Hepatic stellate cell (primary cell): Measurements from ENCODE around the gene TPP1.

Experiments used
- DNase-seq: peaks from one replicate; pipeline ENCODE4 v3.0.0; 2011; ENCODE audit warnings: low spot score

TPP1 gene

DNA sequence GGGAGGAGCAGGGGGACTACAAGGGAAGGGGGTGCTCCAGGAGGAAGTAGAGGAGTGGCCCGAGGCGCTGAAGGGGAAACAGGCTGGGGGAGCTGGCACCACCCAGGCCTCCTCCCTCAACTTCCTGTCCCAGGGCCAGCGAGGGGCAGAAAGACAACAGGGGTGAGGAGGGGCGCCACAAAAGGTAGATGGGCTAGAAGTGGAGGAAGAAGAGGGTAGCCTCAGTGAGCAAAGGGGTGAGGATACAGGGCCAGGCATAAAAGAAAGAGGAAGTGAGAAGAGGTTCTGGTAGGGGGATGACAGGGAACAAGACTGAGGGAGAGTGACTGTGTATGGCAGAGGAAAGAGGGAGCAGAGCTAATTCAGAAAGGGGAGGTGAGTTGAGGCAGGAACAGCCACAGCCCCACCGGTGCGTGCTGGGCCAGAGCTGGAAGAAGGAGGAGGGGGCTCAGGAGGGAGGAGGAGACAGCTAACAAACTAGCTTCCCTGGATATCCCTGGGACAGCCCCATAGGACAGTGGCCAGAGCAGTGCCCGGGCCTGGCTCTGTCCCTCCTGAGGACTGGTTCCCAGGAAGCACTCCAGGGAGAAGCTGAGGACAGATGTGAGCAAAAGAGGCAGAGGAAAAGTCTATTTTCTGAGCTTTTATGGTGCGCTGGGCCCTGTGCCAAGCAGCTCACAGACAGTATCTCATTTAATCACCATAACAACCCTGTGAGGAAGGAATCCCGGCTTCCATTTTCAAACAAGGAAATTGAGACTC, 27.9 kb upstream of the TPP1 start:
- DNase-seq = no peak

DNA sequence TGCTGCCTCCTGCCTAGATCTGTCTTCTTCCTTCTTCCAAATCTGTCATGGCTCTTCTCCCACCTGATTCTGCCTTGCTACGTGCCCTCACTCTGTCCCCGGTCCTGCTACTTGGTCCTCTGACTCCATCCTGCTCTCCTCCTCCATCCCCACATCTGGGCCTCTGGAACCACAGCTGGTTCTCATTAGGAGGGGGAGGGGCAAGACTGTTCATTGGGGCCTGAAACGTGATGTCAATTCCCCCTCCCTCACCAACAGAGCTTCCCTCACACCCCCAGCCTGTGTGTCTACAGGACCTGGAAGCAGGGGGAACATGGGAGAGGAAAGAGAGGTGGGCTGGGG, 27.3 kb upstream of the TPP1 start:
- no peak for DNase-seq

DNA sequence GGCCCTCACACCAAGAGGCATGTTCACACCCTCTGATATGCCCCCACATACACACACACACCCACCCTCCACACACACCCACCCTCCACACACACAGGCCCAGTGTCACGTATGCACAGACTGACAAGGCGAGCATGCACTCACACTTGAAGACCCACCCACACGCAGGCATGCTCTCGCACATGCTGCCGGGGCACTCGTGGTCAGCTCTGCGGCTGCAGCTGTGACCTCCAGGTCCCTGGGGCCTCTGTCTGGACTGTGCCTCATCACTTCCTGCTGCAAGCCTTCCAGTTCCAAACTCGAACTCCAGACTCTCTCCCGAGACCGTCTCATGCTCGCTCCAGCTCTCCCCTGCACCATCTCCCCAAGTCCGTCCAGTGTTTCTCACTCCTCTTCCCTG, 26.8 kb upstream of the TPP1 start:
- peak; percentile 87 for DNase-seq

DNA sequence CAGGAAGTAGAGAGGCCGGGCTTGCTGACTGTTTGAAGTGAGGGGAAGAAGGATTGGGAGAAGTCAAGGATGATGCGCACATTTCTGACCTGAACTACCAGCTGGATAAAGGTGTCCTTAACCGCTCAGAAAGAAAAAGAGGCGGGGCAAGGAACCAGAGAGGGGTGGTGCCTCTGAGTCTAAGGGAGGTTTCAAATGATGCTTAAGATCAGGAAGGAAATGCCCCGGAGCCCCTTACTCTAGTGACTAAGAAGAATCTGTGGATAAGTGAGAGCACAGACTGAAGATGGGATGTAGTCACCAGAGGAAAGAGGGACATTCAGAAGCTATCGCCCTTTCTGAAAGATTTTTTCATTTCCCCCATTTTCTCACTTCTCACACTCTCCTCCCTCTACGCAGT, 23.7 kb upstream of the TPP1 start:
- no peak for DNase-seq

DNA sequence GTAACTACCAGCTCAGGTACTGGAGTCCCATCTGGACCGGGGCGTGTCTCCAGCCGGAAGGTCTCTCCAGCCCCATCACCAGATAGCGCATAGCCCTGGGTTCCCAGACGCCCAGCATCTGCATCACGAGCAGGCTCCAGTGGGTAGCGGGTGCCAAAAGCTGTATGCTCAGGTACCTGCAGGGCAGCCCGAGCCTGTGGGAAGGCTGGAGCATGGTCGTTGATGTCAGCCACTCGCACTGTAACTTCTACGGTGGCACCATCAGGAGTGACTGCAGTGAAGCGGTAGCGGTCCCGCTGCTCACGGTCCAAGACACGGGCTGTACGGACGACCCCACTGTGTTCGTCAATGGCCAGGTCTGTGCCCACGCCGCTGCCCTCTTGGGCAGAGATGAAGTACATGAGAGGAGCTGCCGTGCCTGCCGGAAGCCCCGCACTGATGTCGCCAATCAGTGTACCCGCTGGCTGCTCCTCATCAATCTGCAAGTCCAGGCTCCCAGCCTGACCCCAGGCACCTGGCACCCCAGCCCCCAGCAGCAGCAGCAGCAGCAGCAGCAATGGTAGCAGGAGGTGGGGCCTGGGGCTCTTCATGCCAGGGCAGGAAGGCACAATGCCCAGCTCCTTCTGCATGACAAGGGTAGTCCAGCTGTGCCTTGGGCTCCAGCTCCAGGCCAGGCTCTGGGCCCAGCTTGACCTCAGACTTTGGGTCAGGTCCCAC, 21.9 kb upstream of the TPP1 start:
- DNase-seq = no peak

DNA sequence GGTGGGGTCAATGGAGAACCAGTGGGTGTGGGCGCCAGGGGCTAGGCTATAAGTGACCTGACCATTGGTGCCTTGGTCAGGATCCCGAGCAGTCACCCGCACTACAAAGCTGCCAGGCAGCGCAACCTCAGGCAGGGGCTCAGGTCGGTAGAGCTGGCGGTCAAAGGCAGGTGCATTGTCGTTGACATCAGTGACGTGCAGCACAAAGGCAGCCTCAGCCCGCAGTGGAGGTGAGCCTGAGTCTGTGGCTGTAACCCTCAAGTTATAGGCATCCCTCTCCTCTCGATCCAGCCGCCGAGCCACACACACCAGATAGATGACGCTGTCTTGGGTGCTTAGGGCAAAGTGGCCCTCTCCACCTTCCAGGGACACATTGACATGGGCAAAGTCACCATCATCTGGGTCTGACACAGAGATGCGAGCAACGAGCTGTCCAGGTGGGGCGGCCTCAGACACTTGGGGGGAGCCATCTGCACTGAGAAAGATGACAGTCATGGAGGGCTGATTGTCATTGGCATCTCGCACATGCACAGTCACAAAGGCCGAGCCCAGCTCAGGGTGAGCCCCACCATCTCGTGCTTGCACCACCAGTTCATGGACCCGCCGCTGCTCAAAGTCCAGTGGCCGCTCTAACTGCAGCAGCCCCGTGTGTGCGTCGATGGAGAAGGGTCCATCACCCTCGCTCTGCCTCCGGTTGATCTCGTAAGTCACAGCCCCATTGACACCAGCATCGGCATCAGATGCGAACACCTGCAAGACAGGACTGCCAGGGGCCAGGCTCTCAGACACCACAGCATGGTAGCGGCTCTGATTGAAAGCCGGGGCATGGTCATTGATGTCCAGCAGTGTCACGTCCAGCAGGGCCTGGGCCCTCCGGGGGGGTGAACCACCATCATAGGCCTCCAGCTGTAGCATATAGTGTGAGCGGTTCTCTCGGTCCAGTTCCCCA, 21.1 kb upstream of the TPP1 start:
- DNase-seq = no peak

DNA sequence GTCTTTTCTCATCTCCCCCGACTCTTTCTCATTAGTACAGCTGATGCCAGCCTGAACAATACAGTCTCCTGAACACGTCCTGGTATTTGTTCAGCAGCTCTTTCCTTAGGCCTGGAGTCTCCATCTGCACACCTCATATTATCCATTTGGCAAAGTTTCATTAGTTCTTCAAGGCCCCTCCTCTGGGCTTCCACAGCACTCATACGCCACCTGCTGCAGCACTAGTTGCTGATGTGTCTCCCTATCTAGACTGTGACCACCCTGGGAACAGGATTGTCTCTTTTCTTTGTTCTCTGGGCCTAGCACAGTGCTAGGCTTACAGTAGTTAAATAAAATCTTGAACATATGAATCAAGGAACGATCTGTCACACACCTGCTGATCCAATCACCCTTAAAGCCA, 19.2 kb upstream of the TPP1 start:
- DNase-seq = no peak

DNA sequence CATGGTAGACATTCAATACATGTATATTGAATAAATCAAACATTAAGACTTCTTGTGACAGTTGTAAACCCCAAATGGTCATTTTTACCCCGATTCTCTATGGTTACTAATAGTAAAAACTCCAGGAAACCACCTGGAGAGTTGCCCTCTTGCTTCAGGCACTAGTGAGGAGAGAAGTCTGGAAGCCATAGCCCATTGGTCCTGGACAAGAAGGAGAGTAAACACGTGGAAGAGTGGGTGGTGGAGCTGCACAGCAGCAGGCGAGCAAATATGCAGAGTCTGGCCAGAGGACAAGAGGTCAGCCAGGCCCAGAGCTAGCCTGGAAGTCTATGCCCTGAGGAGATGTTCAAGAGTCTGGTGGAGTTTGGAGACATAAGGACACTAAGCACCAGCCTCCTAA, 18.6 kb upstream of the TPP1 start:
- peak; percentile 39 for DNase-seq

DNA sequence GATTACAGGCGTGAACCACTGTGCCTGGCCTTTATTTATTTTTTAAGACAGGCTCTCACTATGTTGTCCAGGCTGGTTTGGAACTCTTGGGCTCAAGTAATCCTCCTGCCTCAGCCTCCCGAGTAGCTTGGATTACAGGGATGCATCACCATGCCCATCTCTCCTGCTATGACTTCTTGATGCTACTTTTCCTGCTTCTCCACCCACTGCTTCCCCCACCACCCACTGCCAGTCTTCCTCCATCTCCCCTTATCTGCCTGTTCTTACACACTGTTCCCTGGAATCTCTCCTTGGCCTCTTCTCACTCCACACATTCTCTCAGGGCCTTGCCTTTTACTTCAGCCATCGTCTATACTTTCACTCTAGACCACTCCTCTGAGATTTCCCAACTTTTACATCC, 17.3 kb upstream of the TPP1 start:
- DNase-seq = no peak

DNA sequence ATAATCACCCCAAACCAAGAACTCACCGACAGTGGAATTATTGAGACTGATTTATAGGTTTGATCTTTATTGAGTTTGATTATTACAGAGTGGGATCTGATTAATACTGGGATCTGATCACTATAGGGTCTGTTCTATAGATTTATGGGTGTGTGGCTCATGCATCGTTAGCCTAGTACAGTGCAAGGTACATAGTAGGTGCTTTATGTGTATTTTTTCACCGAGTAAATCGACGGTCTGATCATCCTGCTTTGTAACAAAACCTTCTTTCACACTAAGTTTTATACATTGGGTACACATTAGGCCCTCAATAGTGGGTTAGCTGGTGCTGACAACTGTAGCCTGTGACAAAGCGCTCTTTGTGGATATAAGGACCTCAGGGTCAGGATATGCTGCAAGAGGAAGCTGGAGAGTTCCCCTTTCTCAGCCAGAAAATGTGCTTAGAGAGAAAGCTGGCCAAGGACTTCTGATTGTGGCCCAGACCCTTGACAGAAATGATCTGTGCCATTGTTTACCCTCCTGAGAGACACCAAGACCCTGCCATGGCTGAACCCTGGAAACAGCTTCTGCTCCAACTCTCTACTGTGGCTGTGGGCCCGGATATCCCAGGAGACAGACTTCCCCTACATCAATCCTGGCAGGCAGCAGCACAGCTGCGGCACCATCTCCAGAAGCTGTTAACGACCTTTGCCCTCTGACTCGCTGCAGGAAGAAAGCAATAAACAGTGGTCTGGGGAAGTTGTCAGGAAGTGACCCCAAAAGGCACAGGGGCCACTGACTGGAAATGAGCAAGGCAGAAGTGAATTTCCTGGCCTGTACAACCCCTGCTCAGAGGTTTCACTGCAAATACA, 16.1 kb upstream of the TPP1 start:
- DNase-seq = peak; percentile 43

DNA sequence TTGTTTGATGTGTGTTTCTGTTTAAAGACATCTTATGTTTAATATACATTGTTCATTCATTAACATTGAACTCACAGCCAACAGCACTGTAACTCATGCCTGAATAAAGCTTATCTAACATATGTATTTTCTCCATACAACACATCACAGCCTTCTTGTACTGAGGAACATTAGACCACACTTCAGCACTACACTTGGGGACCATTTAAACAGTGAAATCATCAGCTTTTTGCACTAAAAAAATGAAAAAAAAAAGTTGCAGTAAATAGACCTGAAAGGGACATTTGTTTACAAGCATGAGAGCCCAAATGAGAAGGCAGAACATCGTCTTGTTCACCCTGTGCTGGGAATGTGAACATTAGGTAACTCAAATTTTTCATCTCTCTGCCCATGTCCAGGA, 15.3 kb upstream of the TPP1 start:
- no peak for DNase-seq

DNA sequence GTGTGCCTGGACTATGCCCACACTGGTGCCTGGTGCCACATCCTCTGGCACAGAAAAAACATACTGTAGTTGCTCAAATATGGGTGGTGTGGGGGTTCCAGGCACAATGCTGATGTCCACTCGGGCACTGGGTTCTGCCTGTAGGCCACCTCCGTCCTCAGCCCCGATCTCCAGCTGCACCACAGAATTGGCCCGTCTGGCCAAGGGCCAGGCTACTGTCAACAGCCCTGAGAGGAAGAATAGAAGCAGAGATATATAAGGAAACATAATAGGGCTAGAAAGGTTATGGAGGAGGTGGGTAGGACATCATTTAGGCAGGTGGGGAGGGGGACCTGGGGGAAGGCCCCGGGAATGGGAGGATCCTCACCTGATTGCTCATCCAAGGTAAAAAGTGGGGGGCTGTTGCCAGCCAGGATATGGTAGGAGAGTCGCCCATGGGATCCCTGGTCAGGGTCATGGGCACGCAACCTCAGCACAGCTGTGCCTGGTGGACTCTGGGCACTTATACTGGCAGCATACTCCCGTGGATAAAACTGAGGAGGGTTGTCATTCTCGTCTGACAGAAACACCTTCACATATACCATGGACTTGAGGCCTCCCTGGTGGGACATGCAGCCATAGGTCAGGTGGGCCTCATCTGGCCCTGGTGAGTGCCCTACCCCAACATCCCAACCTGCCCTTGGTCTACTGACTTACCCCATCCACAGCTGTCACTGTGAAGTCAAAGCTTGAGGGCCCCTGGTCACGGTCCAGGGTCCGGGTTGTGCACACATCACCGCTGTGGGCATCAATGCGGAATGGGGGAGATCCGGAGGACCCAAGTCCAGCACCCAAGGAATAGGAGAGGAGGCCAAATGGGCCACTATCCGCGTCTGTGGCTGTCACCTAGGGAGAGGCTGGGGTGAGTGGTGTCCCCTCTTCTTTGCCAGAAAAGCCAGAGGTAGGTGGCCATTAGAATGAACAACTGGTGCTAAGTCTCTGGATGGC, 14.5 kb upstream of the TPP1 start:
- DNase-seq = no peak

DNA sequence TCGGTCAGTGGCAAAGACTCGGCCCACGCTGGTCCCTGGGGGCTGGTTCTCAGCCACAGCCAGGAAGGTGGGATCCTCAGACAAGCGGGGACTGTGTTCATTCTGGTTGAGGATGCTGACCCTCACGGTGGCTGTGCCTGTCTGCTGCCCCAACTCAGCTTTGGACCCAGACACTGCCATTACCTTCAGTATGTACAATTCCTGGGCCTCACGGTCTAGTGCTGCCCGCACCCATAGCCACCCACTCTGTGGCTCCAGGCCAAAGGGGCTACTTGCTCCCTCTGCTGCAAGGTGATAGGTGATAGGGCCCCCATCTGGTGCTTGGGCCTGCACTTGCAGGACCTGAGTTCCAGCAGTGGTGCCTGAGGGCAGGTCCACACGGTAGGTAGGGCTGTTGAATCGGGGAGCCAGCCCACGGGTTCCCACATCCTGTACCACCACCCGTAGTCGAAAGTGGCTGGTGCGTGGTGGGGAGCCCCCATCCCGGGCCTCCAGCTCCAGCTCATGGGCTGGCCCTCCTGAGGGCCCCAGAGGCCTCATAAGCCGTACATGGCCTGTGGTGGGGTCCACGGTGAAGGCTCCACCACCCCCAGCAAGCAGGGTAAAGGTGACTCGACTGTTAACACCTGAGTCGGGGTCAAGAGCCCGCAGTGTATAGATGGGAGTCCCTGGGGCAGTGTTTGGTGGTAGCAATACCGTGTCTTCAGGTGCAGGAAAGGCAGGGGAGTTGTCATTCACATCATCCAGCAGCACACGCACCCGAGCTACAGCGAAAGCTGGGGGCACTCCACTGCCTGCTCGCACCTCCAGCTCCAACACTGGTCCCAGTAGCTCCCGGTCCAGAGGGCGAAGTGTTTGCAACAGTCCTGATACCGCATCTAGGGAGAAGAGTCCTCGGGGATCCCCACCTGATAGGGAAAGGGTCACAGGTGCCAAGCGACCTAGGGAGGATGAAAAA, 13.2 kb upstream of the TPP1 start:
- no peak for DNase-seq

DNA sequence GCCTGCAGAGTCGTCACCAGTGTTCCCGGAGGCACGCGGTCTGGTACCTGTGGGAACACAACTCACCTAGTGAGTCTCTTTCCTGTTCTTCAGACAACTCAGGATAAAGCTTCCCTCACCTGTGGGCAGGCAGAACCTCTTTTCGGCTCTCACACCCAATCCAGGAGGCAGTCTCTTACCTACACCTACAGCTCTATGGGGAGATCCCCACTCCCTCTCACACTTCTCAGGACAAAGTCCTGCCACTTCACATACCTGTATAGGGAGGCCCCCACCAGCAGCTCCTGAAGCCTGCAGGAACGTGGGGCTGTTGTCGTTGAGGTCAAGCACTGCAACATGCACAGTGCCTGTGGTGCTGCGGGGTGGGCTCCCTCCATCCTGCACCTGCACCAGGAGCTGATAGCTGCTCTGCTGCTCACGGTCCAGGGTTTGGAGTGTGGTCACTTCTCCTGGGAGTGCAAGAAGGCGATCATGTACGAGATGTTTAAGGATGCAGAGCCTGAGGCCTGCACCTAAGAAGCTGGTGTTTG, 12.2 kb upstream of the TPP1 start:
- DNase-seq = no peak

DNA sequence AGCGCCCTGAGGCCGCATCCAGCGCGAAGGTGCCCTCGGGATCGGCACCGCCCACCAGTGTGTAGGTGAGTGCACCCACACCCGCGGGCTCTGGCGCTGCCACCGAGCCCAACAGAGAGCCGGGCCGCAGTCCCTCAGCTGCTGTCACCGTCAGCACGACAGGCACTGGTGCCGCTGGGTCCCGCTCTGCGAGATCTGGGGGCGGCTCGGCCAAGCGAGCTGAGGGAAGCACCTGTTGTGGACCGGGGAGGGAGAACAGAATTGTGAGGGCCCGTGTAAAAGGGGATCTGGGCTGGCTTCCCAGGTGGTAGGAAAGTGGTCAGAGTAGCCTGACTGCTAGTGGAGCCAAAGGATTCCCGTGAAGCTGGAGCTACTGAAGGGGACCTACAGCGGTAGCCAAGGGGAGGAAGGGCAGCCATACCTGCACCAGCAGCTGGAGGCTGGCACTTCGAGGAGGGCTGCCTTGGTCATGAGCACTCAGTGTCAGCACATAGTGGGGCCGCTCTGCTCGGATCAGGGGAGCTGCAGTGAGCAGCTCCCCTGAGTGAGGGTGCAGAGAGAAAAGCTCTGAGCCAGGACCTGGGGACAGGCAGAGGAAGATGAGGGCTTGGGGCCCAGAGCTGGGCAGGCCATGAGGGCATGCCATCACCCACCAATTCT, 11.5 kb upstream of the TPP1 start:
- DNase-seq = no peak

DNA sequence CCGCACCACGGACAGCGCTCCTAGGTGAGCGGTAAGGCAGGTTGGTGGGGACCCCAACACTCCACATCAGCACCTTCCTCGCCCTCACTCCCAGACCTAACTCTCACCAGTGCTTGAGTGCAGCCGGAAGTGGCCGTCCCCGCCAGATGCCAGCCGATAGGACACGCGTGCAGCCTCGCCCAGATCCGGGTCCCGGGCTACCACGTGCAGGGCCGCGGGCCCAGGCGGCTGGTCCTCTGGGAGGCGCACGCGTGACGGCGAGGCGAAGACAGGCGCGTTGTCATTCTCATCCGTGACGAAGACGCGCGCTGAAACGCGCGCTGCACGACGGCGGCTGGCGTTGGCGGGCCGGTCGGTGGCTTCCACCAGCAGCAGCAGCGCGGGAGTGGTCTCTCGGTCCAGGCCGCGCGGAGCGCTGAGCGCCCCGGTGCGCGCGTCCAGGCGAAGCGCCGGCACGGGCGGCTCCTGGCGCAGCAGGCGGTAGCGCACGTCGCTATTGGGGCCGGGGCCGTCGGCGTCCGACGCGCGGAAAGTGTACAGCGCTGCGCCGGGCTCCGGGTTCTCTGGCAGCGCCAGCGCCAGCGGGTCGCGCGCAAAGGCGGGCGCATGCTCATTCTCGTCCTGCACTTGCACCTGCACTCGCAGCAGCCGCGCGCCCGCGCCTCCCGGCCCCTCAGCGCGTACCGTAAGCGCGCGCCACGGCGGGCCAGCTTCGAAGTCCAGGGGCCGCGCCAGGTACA, 10.8 kb upstream of the TPP1 start:
- DNase-seq = no peak

DNA sequence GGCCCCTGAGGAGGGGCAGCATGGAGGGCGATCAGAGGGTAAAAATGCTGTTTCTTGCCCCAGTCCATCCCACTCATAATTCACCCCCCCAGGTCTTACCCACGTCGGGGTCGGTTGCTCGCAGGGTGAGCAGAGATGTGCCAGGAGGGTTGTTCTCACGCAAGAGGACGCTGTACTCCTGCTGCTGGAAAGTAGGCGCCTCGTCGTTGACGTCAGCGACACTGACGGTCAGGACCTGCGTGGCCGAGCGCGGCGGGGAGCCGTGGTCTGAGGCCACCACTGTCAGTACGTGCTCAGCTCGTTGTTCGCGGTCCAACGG, 10.3 kb upstream of the TPP1 start:
- no peak for DNase-seq

DNA sequence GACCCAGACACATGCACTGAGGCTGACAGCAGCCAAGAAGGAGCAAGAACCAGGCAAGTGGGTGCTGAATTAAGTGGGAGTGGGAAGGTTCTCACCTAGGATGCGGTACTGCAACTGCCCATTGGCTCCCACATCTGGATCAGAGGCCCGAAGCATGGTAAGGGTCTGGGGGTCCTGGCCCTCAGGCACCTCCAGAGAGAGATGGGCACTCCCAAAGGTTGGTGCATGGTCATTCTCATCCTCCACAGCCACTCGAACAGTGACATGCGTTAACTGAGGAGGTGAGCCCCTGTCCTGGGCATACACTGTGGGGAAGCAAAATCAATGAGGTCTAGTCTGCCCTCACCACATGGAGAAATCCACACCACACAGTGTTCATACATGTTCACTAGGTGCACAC, 9.3 kb upstream of the TPP1 start:
- no peak for DNase-seq
